ENCODE results near the gene TSPAN7.

- TF ChIP-seq, protein P1, sequence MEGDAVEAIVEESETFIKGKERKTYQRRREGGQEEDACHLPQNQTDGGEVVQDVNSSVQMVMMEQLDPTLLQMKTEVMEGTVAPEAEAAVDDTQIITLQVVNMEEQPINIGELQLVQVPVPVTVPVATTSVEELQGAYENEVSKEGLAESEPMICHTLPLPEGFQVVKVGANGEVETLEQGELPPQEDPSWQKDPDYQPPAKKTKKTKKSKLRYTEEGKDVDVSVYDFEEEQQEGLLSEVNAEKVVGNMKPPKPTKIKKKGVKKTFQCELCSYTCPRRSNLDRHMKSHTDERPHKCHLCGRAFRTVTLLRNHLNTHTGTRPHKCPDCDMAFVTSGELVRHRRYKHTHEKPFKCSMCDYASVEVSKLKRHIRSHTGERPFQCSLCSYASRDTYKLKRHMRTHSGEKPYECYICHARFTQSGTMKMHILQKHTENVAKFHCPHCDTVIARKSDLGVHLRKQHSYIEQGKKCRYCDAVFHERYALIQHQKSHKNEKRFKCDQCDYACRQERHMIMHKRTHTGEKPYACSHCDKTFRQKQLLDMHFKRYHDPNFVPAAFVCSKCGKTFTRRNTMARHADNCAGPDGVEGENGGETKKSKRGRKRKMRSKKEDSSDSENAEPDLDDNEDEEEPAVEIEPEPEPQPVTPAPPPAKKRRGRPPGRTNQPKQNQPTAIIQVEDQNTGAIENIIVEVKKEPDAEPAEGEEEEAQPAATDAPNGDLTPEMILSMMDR (IDR thresholded peaks at IDR 0.05), result no peak
- TF ChIP-seq POLR2A (IDR thresholded peaks at IDR 0.05), result no peak
These were observed 75.8 kb downstream of the TSPAN7 start for GRCh38 chrX:38636949-38637819.

All from right lobe of liver (tissue), 4 donors.